GM21526 (cell line): Measurements from ENCODE around the gene SLIT3.
A peak's percentile ranks its signal among the peaks of the same experiment; 100 is the strongest.

Experiments
- ATAC-seq: cut with Tn5 transposase; IDR thresholded peaks from one replicate; pipeline ENCODE4 v1.9.1; 2021; ENCODE audit warnings: moderate library complexity; ENCODE audit not compliant: unreplicated experiment, low FRiP score

SLIT3 gene

DNA sequence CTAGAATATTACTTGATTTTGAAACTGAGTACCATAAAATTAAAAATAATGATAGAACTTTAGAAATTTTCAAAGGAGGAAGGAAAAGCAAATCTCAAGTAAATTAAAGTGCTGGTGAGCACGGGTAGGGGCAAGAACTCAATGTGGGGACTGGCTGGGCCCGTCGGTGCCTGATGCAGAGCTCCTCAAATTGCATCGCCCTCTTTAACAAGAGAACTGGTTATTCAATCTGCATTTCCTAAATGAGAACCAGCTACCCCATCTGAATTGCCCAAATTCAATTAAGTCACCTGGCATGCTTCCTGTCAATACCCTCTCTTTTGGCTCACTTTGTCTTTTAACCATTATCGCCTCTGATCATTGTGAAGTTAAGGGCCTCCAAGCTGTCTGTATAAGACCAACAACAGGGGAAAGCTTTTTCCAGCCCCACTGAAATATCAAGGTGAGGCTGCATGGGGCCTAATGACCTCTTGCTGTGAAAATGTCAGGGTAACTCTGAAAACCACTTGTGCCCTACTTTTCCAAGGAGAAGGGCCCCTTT, 316.7 kb downstream of the SLIT3 start:
- ATAC-seq, result no peak

DNA sequence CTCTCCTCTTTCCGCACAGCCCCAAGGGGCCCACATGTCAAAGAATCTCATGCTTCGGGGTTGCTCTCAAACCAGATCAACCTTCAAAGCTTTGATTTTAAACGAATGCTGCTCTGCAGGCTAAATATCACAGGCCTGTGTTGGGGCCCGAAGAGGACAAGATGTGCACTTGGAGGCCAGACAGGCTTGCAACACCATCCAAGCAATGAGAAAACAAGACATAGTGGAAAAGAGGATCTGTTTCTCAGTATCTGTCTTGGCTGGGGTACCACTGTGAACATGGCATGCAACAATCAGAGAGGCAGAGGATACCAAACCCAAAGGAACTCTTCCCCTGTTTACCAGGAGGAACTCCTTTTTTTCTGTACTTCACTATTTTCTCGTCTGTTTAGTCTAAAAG, 321.8 kb downstream of the SLIT3 start:
- no peak for ATAC-seq

DNA sequence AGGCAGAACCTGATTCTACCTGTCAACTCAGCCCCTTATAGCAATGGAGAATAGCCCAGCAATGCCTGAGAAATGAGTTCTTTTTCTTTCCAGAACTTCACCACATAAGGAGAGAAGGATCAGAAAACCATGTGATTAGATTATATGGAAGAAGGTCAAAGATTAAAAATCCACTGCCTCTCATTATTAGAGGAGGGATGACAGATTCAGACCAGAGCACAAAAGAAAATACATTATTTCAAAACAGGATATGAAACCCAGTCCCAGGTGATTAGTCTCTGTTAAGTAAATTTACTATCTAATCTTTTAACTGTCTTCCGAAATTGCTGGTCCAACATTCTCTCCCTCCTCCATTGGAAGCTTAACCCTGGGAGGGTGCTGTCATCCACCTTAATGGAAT, 322.4 kb downstream of the SLIT3 start:
- ATAC-seq, result no peak

DNA sequence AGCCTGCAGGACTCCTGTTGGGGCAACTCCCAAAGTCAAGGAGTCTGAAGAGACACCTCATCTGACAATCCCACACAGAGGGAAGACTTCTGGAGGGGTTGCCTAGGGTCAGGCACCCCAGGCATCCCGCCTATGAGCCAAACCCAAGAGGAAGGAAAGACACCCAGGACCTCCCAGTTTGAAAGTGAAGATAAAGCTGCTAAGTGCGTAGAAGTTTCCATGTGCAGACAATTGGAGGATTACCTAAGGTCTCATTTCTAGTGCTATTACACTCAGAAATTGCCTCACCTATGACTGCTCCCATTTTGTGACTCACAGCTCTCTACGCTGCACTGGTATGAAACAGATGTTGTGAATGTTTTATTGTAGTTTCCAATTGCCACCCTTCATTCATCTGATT, 322.9 kb downstream of the SLIT3 start:
- ATAC-seq, result no peak

DNA sequence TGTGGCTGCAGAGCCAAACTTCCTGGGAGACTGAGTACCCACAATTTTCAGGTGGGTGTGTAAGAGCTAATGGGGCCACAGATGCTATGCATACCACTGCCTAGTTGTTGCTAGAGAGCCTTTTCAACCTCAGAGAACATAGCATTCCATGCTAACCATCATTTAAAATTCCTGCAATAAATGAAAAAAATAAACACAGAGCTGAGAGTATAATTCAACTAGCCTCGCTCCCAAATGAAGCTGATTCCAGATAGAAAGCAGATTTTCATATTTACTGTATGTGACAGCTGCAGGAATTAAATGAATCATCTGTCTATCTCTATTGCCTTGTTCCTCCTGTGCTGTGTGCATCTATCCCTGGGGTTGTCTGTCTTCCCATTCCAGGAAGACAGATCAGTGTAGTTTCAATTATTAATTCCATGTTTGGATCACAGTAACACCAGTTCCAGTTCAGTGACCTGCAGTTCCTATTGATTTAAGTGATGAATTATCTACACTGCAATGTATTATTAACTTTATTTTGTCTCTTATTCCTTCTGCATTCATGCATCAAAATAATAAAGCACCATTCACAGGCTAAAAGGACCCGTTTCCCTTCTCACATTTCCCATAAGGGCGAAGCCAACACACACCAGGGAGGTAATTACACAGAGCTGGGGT, 324.5 kb downstream of the SLIT3 start:
- no peak for ATAC-seq

DNA sequence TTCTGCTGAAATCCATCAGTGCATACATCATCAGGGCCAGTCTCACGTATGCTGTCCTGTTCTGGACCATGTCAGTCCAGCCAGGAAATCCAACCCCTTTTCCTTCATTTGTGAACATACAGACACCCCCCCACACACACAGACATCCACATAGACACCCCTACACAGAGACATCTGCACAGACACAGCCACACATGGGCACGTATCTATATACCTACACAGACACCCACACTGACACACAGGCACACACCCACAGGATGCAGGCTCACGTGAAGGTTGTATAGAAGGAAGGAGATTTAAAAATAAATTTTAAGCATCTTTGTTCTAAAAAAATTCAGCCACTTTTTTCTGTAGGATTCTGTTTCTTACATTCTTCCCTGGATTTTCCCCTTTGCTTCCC, 325.6 kb downstream of the SLIT3 start:
- no peak for ATAC-seq

DNA sequence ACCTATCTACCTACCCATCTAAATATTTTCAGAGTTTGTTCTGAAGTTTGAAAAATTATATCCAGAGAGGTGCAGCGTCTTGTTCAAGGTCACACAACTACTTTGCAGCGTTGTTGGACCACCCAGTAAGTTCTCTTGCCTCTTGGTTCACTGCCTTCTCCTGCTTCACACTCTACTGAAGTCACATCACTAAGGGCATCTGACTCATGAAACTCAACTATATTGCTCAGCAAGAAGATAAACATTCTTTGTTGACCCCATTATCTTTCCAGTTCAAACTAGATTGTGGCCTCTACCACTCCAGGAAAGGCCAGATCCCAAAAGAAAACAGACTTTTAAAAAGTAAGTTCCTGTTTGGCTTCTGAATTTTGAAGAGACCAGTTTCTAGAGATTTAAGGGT, 326.9 kb downstream of the SLIT3 start:
- no peak for ATAC-seq

DNA sequence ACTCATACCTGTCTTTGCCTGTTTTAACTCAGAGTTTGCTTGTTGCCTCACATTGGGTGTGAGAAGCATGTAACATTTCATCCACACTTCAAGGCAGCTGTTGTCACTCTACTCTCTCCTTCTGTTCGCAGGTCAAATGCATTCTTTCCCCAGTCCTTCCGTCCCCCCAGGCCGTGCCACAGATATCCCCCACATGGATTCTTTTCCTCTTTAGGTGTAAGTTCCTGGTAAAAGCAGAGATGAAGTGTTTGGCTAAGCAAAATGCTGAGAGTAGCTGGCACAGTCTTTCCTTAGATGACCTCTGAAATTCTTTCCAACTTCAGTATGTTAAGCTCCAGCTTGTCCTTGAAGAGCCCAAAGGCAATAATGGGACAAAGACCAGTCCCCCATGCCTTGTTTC, 328.2 kb downstream of the SLIT3 start:
- ATAC-seq, result no peak

DNA sequence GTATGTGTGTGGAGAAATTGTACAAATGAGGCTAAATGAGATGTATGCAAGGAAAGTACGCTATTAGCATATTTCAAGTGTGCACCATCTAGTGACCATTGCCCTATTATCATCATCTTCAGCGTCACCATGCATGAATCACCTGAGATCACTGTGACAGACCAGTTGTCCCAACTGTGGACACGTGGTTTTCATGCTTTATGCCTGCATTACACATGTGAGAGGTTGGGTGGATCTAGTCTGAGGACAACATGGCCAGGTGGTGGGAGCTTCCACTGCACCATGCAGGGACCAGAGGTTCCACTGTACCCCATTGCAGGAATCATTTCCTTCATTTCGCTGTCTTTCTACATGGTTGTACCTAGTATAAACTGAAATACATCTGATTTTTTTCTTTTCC, 329.8 kb downstream of the SLIT3 start:
- ATAC-seq, result no peak

DNA sequence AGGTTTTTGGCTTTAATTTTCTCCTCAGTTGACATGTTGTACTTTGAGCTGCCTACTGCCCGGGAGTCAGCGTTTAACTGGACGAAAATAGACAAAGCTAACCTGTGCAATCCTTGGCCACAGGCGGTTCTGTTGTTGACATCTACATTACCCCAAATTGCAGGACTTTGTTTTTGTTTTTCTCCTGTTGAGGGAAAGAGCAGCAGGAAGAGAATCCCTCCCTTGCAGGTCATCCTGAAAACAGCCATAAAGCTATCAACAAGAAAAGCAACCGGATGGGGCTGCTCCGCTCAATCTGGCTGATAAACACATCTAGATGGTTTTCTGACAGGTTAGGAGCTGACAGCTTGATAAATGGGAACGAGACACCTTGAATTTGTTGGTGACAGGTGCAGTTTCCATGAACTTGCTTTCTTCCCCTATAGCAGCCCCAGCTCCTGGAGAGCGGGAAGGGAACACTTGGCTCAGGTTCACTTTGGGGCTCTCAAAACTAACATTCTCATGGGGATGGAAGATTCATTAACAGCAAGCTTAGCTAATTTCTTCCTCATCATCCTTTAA, 331.5 kb downstream of the SLIT3 start:
- ATAC-seq, result no peak

DNA sequence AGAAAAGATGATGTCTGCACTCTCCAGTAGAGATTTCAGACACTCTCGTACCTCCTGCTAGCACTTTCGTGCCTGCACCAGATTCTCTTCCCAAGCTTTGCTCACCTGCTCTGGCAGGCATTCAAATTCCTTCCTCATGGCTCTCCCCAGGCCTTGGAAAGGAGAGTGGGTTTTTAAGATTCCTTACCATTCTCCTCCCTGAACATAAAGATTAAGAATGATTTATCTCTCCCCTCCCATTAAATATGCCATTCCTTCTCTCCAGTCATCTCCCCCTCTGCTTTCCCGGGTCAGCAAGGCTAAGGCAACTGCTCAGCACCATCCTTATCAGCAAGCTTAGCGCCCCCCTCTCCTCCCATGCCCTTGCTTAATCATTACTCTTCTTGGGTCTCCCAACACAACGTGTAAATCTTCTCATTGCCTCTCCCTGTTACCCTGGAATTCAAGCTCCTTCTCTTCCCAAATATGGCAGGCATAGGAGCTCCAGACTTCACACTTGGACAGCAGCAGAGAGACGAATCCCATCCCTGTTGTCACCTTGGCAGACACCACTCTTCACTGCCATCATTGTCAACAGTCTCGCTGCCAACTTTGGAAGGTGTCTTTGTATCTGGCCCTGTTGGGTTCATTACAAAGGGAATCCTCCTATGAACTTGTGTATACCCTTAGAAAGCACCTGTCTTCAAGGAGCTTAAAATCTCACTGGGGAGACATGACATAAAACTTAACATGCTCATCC, 332.9 kb downstream of the SLIT3 start:
- no peak for ATAC-seq

DNA sequence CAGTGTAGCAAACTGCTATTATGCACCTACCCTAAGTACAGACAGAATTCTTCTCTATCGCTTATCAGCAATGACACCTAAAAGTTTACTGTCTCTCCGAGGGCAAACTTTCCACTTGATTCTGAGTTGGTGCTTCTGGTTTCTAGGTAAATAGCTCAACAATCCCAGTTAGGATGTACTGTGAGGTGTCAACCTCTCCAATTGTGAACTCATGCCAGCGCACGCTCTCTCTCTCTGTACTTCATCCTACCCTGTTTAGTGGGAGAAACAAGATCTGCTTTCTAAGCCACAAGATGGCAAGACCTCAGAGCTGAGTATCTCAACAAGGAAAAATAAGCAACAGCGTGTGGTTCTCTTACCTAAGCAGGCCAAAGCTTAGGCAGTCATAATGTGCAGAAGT, 335.3 kb downstream of the SLIT3 start:
- no peak for ATAC-seq

DNA sequence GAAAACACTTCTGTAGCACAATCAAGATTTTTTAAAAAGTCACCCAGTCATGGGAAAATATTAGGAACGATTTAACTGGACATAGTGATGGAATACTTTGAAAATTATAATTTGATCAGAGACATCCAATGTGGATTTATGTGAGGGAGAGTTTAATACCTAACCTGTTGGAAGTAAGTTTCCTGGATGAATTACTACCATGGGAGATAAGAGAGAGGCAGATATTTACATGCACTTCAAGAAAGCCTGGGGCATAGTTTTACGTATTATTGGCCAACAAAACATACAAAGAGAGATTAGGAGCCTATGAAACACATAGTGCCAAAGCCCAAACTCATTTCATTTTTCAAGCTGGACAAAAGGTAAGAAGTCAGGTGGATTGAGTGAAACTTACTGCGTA, 336.8 kb downstream of the SLIT3 start:
- ATAC-seq, result no peak

DNA sequence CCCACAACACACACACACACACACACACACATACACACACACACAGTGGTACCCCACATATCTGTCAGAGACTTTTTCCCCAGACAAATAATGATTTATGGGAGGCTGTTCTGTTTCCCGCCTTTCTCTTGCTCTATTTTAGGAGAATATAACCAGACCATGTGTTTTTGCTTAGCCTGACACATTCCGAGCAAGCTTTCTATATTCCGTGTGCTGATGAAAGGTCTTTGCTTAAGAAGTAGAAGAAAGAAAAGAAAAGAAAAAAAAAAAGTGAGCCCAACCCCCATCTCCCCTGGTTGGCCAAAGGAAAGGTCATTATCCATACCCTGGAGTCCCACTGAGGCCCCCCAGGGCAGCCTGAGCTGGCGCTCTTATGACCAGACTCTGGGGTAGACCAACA, 338.6 kb downstream of the SLIT3 start:
- ATAC-seq, result no peak

DNA sequence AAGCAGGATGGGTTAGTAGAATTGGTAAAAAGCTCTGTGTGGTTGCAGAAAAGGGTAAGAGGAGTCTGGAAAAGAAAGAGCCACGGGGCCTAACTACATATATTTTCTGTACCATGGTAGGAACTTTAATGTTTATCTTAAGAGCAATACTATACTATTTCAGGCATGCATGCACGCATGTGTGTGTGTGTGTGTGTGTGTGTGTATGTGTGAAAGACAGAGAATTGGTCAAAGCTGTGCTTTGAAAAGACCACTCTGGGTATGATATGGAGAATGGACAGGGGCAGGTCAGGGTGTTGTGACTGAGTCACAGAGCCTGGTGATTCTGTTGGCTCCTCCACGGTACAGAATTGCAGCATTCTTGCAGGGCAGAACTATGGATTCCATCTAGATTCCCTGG, 339.3 kb downstream of the SLIT3 start:
- no peak for ATAC-seq

DNA sequence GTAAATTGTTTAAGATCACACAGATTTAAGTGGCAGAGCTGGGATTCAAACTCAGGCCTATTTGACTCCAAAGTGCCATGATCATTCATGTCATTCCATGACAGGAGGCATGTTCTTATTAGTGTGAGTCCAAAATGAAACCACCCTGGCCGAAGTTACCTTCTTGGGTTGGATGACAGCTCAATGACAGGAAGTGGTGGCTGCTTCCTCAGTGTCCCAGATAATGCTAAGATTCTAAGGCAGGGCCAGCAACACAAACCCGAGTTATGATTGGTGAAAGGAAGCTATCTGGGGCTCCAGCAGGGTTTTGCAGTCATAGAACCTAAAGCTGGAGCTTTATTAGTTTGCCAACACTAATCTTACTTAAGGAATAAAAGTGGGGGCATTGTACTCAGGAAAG, 340.4 kb downstream of the SLIT3 start:
- no peak for ATAC-seq

DNA sequence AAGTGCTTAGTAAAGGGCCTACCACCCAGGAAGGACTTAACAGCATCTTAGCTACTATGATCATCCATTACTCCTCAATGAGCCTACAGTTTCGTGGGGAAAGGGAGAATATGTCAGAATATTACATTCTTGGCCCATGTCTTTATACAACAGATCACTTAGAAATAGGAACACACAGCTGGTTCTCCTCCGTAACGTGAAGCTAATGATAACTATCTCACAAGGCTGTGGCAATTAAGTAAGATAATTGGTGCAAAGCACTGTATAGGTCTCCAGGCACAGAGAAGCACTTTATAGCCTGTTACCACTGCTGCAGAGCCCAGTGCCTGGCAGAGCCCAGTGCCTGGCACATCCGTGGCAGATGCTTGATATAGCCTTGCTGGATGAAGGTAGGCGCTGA, 347.6 kb downstream of the SLIT3 start:
- no peak for ATAC-seq

DNA sequence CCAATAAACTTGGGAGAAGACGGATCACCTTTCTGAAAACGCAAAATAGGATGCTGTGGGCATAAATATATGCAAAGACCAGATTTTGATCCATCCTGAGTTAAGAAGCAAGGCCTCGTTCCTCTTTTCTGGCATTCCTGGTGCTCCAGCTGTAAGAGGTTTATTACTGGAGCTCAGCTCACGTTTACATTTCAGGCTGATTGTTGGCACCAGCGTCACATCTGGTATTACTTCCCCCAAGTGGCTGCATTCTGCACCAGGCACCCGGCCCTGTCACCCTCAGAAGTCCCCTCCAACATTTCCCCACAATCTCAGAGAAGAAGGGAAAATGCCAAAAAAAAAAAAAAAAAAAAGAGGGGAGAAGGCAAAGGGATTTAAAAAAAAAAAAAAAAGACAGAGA, 348.7 kb downstream of the SLIT3 start:
- no peak for ATAC-seq

DNA sequence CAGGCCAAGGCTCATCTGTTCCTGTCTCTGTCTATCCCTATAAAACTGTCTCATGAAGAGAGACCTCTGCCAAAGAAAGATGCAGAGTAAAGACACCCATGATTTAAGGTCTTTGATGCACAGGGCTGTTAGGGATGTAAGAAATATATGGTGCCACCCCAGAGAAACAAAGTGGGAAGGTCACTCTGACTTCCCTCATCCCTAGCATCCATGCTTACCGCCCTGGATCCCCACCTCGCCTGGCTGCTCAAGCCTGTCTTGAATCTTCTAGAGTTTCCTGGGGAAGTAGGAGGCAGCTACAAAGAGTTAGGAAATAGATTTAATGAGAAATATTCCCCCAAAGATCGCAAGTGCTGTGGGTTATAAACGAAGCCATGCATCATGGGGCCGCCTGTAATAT, 349.2 kb downstream of the SLIT3 start:
- no peak for ATAC-seq

DNA sequence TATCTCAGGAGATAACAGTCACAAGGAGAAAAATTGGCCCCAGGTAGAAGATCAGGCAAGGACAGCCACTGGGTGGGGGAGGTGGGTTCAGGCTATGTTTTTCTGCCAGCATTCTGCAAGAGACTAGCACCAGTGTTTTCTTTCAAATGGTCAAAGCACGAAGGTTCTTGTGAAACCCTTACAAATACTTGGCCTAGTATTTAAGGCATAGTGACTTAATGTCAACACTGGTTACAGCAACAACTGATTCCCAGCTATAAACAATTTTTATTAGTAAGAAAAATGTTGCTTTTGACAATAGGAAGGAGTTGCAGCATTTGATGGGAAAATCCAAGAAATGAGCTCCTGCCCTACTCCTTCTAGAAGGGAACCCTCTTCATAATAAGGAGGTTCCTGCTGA, 349.6 kb downstream of the SLIT3 start:
- ATAC-seq, result no peak

DNA sequence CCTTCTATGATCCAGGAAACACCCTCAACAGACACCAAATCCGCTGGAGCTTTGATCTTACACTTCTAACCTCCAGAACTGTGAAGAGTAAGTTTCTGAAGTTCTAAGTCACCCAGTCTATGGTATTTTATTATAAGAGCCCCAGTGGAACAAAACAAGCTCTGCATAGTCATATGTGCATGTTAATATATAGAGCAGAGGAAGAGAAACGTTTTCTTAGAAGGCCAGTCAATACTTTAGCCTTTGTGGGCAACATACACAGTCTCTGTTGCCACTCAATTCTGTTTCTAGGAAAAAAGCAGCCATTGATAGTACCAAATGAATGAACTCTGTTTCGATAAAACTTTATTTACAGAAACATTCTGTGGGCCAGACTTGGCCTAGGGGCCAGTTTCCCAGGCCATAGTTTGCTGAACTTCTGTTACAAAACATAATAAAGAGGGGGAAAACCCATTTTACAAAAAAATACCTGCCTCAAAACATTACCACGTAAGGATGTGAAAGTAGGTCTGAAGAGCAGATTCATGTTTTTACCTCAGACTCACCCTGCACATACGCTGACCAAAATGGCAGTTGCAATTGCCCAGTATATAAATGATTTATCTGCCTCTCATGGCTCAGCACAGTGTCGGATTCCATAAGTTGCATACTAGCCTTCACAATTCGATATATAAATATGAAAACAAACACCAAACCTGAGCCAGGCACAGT, 350.5 kb downstream of the SLIT3 start:
- ATAC-seq, result peak; percentile 44
